Stimulated activated CD4-positive, alpha-beta T cell treated with anti-CD3 and anti-CD28 coated beads, Interleukin-2, amount 100 ng/mL, for 24 hours (primary cell): ENCODE measurements around the gene RAB3A.

Experiments used
- DNase-seq, 2 donors: peaks; one replicate each; pipeline ENCODE4 v3.0.0-alpha.2; 2020

The RAB3A gene

GRCh38 chr19:18197306-18197705 is 6.5 kb downstream of the RAB3A start:
- DNase-seq, result no peak

GRCh38 chr19:18196511-18196845 is 7.4 kb downstream of the RAB3A start:
- no peak for DNase-seq

GRCh38 chr19:18194554-18195238 is 9.1 kb downstream of the RAB3A start:
- DNase-seq, result peak; percentile 42 to 48

- no peak for DNase-seq
Measured at GRCh38 chr19:18194181-18194530, 9.7 kb downstream of the RAB3A start.

- DNase-seq, result no peak
Measured at GRCh38 chr19:18193388-18194180, 10.3 kb downstream of the RAB3A start.

- peak; percentile 98 for DNase-seq
Measured at GRCh38 chr19:18192673-18193387, 11.0 kb downstream of the RAB3A start, which contains the start of gene MPV17L2. Gene MPV17L2, plus strand, starts transcription at chr19:18193218. Its CDS starts 64 bp downstream, at chr19:18193282.

GRCh38 chr19:18191640-18192062 is 12.2 kb downstream of the RAB3A start:
- DNase-seq, result no peak

GRCh38 chr19:18190278-18190677 is 13.6 kb downstream of the RAB3A start:
- no peak for DNase-seq

- no peak for DNase-seq
Measured at GRCh38 chr19:18185538-18185937, 18.3 kb downstream of the RAB3A start.

- DNase-seq, result no peak
Measured at GRCh38 chr19:18183529-18183928, 20.3 kb downstream of the RAB3A start.

GRCh38 chr19:18179957-18180356 is 23.9 kb downstream of the RAB3A start:
- DNase-seq, result no peak

GRCh38 chr19:18176367-18177310 is 27.2 kb downstream of the RAB3A start:
- DNase-seq, result no peak

- DNase-seq, result no peak
Measured at GRCh38 chr19:18174983-18175382, 28.9 kb downstream of the RAB3A start.

GRCh38 chr19:18173572-18174288 is 30.1 kb downstream of the RAB3A start, which contains the start of gene IFI30:
Gene IFI30, plus strand, starts transcription at chr19:18173813. Its CDS starts 29 bp downstream, at chr19:18173842.
- peak; percentile 69 to 76 for DNase-seq

- no peak for DNase-seq
Measured at GRCh38 chr19:18173054-18173571, 30.7 kb downstream of the RAB3A start.

GRCh38 chr19:18172331-18173053 is 31.4 kb downstream of the RAB3A start:
- DNase-seq, result no peak

GRCh38 chr19:18171605-18172327 is 32.1 kb downstream of the RAB3A start:
- DNase-seq, result no peak

GRCh38 chr19:18170714-18171255 is 33.1 kb downstream of the RAB3A start:
- DNase-seq, result no peak

- DNase-seq, result no peak
Measured at GRCh38 chr19:18168673-18169381, 35.0 kb downstream of the RAB3A start.
